ENCODE measurements around the gene CEACAM5. TPM values are rescaled to one million over a fixed set of nuclear protein-coding genes. Genes with fewer than 3 reads are reported as not detected.
"Not testable (repeated sequence)": the region's sequence is repeated elsewhere in the genome, so short reads cannot be mapped to it uniquely, and the experiment has no call there.

The CEACAM5 gene
- total RNA-seq, 1 donor from 2014 or later, result 369 TPM

GRCh38 chr19:41740415-41741243 lies 32.2 kb downstream of the CEACAM5 start:
- peak; percentile 85 for ATAC-seq

GRCh38 chr19:41741244-41741554 lies 32.8 kb downstream of the CEACAM5 start:
- no peak for ATAC-seq

GRCh38 chr19:41744850-41745249 lies 36.4 kb downstream of the CEACAM5 start:
- peak; percentile 53 for ATAC-seq

- ATAC-seq, result no peak
Observed at GRCh38 chr19:41745756-41746155, 37.3 kb downstream of the CEACAM5 start.

- ATAC-seq, result peak; percentile 73
Observed at GRCh38 chr19:41746593-41747227, 38.3 kb downstream of the CEACAM5 start.

- no peak for ATAC-seq
Observed at GRCh38 chr19:41748012-41748411, 39.6 kb downstream of the CEACAM5 start.

GRCh38 chr19:41750248-41751134 lies 42.1 kb downstream of the CEACAM5 start:
- ATAC-seq, result peak; percentile 67

GRCh38 chr19:41753159-41753558 lies 44.7 kb downstream of the CEACAM5 start:
- ATAC-seq, result no peak

- peak; percentile 49 for ATAC-seq
Observed at GRCh38 chr19:41753936-41754529, 45.6 kb downstream of the CEACAM5 start.

- peak; percentile 28 for ATAC-seq
Observed at GRCh38 chr19:41755328-41755913, 47.0 kb downstream of the CEACAM5 start, which contains the start of gene CEACAM6. TSS of gene CEACAM6 (plus strand) at chr19:41755530. CDS start at chr19:41755639, 109 bp downstream.

- ATAC-seq, result peak; percentile 70
Observed at GRCh38 chr19:41758846-41759245, 50.4 kb downstream of the CEACAM5 start.

- ATAC-seq, result no peak
Observed at GRCh38 chr19:41767115-41767514, 58.7 kb downstream of the CEACAM5 start.

GRCh38 chr19:41768105-41768504 lies 59.7 kb downstream of the CEACAM5 start:
- not testable (repeated sequence) for ATAC-seq

- ATAC-seq, result no peak
Observed at GRCh38 chr19:41769608-41770007, 61.2 kb downstream of the CEACAM5 start.

- peak; percentile 24 for ATAC-seq
Observed at GRCh38 chr19:41771410-41771809, 63.0 kb downstream of the CEACAM5 start.

- peak; percentile 94 for ATAC-seq
Observed at GRCh38 chr19:41774515-41774980, 66.1 kb downstream of the CEACAM5 start.

GRCh38 chr19:41776700-41777099 lies 68.3 kb downstream of the CEACAM5 start:
- ATAC-seq, result peak; percentile 40

Other genes with a start within 250 kb of the CEACAM5 start
- gene CEACAM21, start 132.5 kb upstream of the CEACAM5 start, total RNA-seq, result 2.0 TPM
- gene CEACAM4, start 81.6 kb upstream of the CEACAM5 start, total RNA-seq, result 0.24 TPM
- gene CEACAM7, start 20.4 kb upstream of the CEACAM5 start, total RNA-seq, result 71.9 TPM
- 268 TPM for gene CEACAM6, start 46.9 kb downstream of the CEACAM5 start, total RNA-seq
- not detected for gene CEACAM3, start 88.0 kb downstream of the CEACAM5 start, total RNA-seq
- gene LYPD4, start 136.1 kb downstream of the CEACAM5 start, total RNA-seq, result not detected
- gene DMRTC2, start 136.4 kb downstream of the CEACAM5 start, total RNA-seq, result not detected
- gene RPS19, start 151.6 kb downstream of the CEACAM5 start, total RNA-seq, result 2,011 TPM
- 2.6 TPM for gene CD79A, start 168.7 kb downstream of the CEACAM5 start, total RNA-seq
- gene ARHGEF1, start 174.6 kb downstream of the CEACAM5 start, total RNA-seq, result 53.9 TPM
- not detected for gene ERFL, start 219.8 kb downstream of the CEACAM5 start, total RNA-seq

All from esophagus mucosa (tissue), 1 donor.